ENCODE results near the gene ROCK2.

DNA sequence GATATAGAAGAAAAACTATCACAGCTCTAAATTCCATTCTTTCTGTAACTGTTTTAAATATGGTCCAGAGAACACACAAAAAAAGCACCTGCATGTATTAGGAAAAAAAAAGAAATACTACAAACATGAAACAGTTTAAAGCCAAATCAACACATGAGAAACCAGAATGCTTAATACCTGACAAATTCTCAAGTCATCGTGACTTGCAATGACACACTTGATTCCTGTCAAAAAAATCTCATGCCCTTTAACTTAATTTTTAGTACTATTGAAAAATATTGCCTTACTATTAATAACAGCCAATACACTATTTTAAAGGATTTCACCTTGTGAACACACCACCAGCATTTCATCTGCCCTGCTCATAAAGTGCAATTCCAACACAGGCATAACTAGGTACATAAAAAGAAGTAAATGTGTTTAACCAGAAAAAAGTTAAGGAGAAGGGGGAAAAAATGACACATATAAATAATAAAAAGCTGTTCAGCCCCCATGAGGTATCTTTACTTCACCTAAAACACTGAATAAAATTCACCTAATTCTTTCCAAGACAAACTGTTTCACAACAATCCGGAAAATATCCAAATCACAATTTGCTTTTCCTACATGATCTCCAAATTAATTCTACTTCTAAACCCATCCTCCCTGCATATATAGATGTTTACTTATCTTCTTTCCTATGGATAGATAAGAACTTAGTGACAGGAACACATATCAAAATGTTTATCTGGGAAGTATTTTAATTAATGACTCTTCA is 10.8 kb downstream of the ROCK2 start:
- no peak for TF ChIP-seq GATA2 (IDR thresholded peaks at IDR 0.05; ENCODE audit: low read depth, low read length)
- no peak for TF ChIP-seq GATA3 (IDR thresholded peaks at IDR 0.05; ENCODE audit: low read depth, low read length)
